Measurements from ENCODE around the gene CCS.
A peak's percentile ranks its signal among the peaks of the same experiment; 100 is the strongest.
"Not testable (repeated sequence)": the region's sequence is repeated elsewhere in the genome, so short reads cannot be mapped to it uniquely, and the experiment has no call there.

Gene CCS

GRCh38 chr11:66617155-66617834 lies 24.3 kb downstream of the CCS start:
- H3K4me3 ChIP-seq (ENCODE audit: low read depth, low read length) = peak overlapping the region; percentile 94
- no peak for DNase-seq (ENCODE audit: low read depth)

GRCh38 chr11:66619080-66619554 lies 26.1 kb downstream of the CCS start:
- H3K4me3 ChIP-seq (ENCODE audit: low read depth, low read length) = peak overlapping the region; percentile 94
- DNase-seq (ENCODE audit: low read depth) = no peak

GRCh38 chr11:66624450-66624849 lies 31.5 kb downstream of the CCS start:
- no peak overlapping the region for H3K4me3 ChIP-seq (ENCODE audit: low read depth, low read length)
- DNase-seq (ENCODE audit: low read depth) = no peak

GRCh38 chr11:66625041-66625751 lies 32.2 kb downstream of the CCS start:
- no peak for DNase-seq (ENCODE audit: low read depth)
- no peak overlapping the region for H3K4me3 ChIP-seq (ENCODE audit: low read depth, low read length)

GRCh38 chr11:66625752-66626149 lies 32.8 kb downstream of the CCS start:
- no peak overlapping the region for H3K4me3 ChIP-seq (ENCODE audit: low read depth, low read length)
- no peak for DNase-seq (ENCODE audit: low read depth)

GRCh38 chr11:66626382-66626781 lies 33.4 kb downstream of the CCS start:
- no peak overlapping the region for H3K4me3 ChIP-seq (ENCODE audit: low read depth, low read length)
- DNase-seq (ENCODE audit: low read depth) = no peak

- H3K4me3 ChIP-seq (ENCODE audit: low read depth, low read length) = no peak overlapping the region
- DNase-seq (ENCODE audit: low read depth) = no peak
Measured at GRCh38 chr11:66626926-66627325, 33.9 kb downstream of the CCS start.

GRCh38 chr11:66628061-66628603 lies 35.1 kb downstream of the CCS start:
- DNase-seq (ENCODE audit: low read depth) = no peak
- H3K4me3 ChIP-seq (ENCODE audit: low read depth, low read length) = no peak overlapping the region

- no peak for DNase-seq (ENCODE audit: low read depth)
- H3K4me3 ChIP-seq (ENCODE audit: low read depth, low read length) = no peak overlapping the region
Measured at GRCh38 chr11:66629356-66629755, 36.4 kb downstream of the CCS start.

GRCh38 chr11:66631883-66632282 lies 38.9 kb downstream of the CCS start:
- no peak for DNase-seq (ENCODE audit: low read depth)
- no peak overlapping the region for H3K4me3 ChIP-seq (ENCODE audit: low read depth, low read length)

GRCh38 chr11:66632952-66633351 lies 40.0 kb downstream of the CCS start:
- no peak for DNase-seq (ENCODE audit: low read depth)
- no peak overlapping the region for H3K4me3 ChIP-seq (ENCODE audit: low read depth, low read length)

GRCh38 chr11:66636411-66636810 lies 43.4 kb downstream of the CCS start:
- no peak overlapping the region for H3K4me3 ChIP-seq (ENCODE audit: low read depth, low read length)
- DNase-seq (ENCODE audit: low read depth) = no peak

- no peak for DNase-seq (ENCODE audit: low read depth)
- peak overlapping the region; percentile 46 for H3K4me3 ChIP-seq (ENCODE audit: low read depth, low read length)
Measured at GRCh38 chr11:66637557-66638176, 44.7 kb downstream of the CCS start.

GRCh38 chr11:66638177-66639065 lies 45.4 kb downstream of the CCS start, which contains the start of gene RBM4:
RBM4 (plus strand) TSS chr11:66638703; CDS start chr11:66639712, 1,009 bp downstream.
- DNase-seq (ENCODE audit: low read depth) = peak; percentile 99
- peak within 1 kb of the TSS; percentile 91 for H3K4me3 ChIP-seq (ENCODE audit: low read depth, low read length)

GRCh38 chr11:66639066-66639813 lies 46.3 kb downstream of the CCS start:
- DNase-seq (ENCODE audit: low read depth) = no peak
- H3K4me3 ChIP-seq (ENCODE audit: low read depth, low read length) = peak overlapping the region; percentile 91

GRCh38 chr11:66639814-66640340 lies 46.9 kb downstream of the CCS start:
- not testable (repeated sequence) for DNase-seq (ENCODE audit: low read depth)
- peak overlapping the region; percentile 91 for H3K4me3 ChIP-seq (ENCODE audit: low read depth, low read length)

GRCh38 chr11:66641834-66642233 lies 48.8 kb downstream of the CCS start:
- DNase-seq (ENCODE audit: low read depth) = no peak
- H3K4me3 ChIP-seq (ENCODE audit: low read depth, low read length) = peak overlapping the region; percentile 91

GRCh38 chr11:66643745-66644437 lies 50.9 kb downstream of the CCS start:
- H3K4me3 ChIP-seq (ENCODE audit: low read depth, low read length) = no peak overlapping the region
- DNase-seq (ENCODE audit: low read depth) = no peak

Data from skeletal muscle cell (primary cell).